Panc1 (cell line): Measurements from ENCODE around the gene SH2D3C. TPM values are rescaled to one million over a fixed set of nuclear protein-coding genes. Genes with fewer than 3 reads are reported as not detected.

Experiments used
- ATAC-seq: fragments of 200-7000 bp; cut with Tn5 transposase; 2 replicates; pipeline ENCODE4 v1.9.1; 2020; ENCODE audit warnings: mild to moderate bottlenecking, moderate library complexity
- BruUV-seq: library from RNA; stranded (reverse); fragments of 400-500 nt; replicated peaks from 2 replicates; lab custom pipeline; 2021; lab: Mats Ljungman, UMichigan
- CTCF ChIA-PET: fragments of 300-600 bp; sonication (Branson Sonifier 250); formaldehyde crosslinking; loops from one replicate; lab custom pipeline; 2022; ENCODE audit warnings: antibody characterized with exemption; lab: Charles Lee
- POLR2A ChIA-PET: fragments of 300-600 bp; sonication (Branson Sonifier 250); formaldehyde crosslinking; loops from one replicate; lab custom pipeline; 2022; ENCODE audit warnings: antibody characterized with exemption; lab: Charles Lee
- DNase-seq: peaks from one replicate; pipeline ENCODE4 v3.0.0-alpha.2; 2010; ENCODE audit warnings: low read depth, low spot score
- H3K27ac ChIP-seq: 2 replicates; pipeline ENCODE4 v1.5.1; 2011; ENCODE audit warnings: mild to moderate bottlenecking, low read length, inconsistent platforms
- H3K27me3 ChIP-seq: fragments of 200-500 bp; sonication (Bioruptor generic); 2 replicates; pipeline ENCODE4 v1.6.0; 2014; ENCODE audit warnings: low read length, inconsistent platforms; ENCODE audit not compliant: control insufficient read depth, insufficient read depth
- H3K36me3 ChIP-seq: fragments of 200-500 bp; sonication (Bioruptor generic); 2 replicates; pipeline ENCODE4 v1.5.1; 2014; ENCODE audit warnings: inconsistent platforms, mild to moderate bottlenecking, low read length, moderate library complexity; ENCODE audit not compliant: control insufficient read depth, insufficient read depth
- H3K4me1 ChIP-seq: 2 replicates; pipeline ENCODE4 v1.5.1; 2011; ENCODE audit warnings: inconsistent platforms, mild to moderate bottlenecking, low read length, moderate library complexity; ENCODE audit not compliant: control insufficient read depth, insufficient read depth
- H3K4me3 ChIP-seq, 2 experiments: 2 replicates each; pipeline ENCODE4 v1.5.1; 2011 to 2012; ENCODE audit warnings: low read depth in 2 of 2, low read length in 2 of 2, mild to moderate bottlenecking in 2 of 2, inconsistent platforms in 1 of 2, moderate library complexity in 1 of 2
- H3K9me3 ChIP-seq: fragments of 200-500 bp; sonication (Bioruptor generic); 2 replicates; pipeline ENCODE4 v1.5.1; 2014; ENCODE audit warnings: low read depth, mild to moderate bottlenecking, inconsistent platforms, low read length, moderate library complexity; ENCODE audit not compliant: control insufficient read depth, insufficient read depth
- CTCF ChIP-seq: fragments of 450-650 bp; IDR thresholded peaks from 2 replicates; pipeline ENCODE4 v1.5.1; 2017; ENCODE audit warnings: mild to moderate bottlenecking
- POLR2AphosphoS5 ChIP-seq: IDR thresholded peaks from 2 replicates; pipeline ENCODE4 v1.6.1; 2012; ENCODE audit warnings: mild to moderate bottlenecking, low read depth, low read length, moderate library complexity
- REST ChIP-seq, 2 experiments: IDR thresholded peaks; 2 replicates each; pipeline ENCODE4 v1.6.1; 2011 to 2012; ENCODE audit warnings: low read depth in 2 of 2, control low read depth in 1 of 2, low read length in 1 of 2, mild to moderate bottlenecking in 1 of 2, moderate library complexity in 1 of 2; ENCODE audit not compliant: insufficient read depth in 1 of 2
- SIN3A ChIP-seq: IDR thresholded peaks from 2 replicates; pipeline ENCODE4 v1.6.1; 2012; ENCODE audit warnings: low read depth, mild to moderate bottlenecking, low read length, moderate library complexity, borderline replicate concordance; ENCODE audit not compliant: insufficient read depth
- TCF7L2 ChIP-seq: IDR thresholded peaks from 2 replicates; pipeline ENCODE4 v1.6.1; 2011; ENCODE audit warnings: mild to moderate bottlenecking, low read depth, low read length, inconsistent platforms
- in situ Hi-C: cut with HindIII; loops from 2 replicates; pipeline ENCODE4 v1.10.0; 2016; ENCODE audit warnings: low sequenced_read_pairs, low pct_unique_long_range_greater_than_20kb
- intact Hi-C: fragments of 100-400 bp; cut with micrococcal nuclease; formaldehyde crosslinking; loops from one replicate; pipeline ENCODE4 v1.10.0; 2022; ENCODE audit not compliant: unreplicated experiment
- total RNA-seq: library from RNA; stranded (reverse); gene quantifications from one replicate; pipeline ENCODE4 v1.2.1, GENCODE V29; 2021; ENCODE audit not compliant: unreplicated experiment

SH2D3C gene
- total RNA-seq, 1 experiment from 2014 or later, result 0.49 TPM

- Histone ChIP-seq H3K4me3 (no peak overlapping the region), H3K27me3 (peaks cover 2% of the 10 kb centered on the region; the same call in 1 of the 2 replicates), H3K9me3 (no peaks in the 10 kb centered on the region), H3K4me1 (no peaks in the 10 kb centered on the region), H3K27ac (no peak overlapping the region), H3K36me3 (no peaks in the 10 kb centered on the region)
- ATAC-seq, result no peak
- DNase-seq, result no peak
- intact Hi-C loops, result no loop called here
- TF ChIP-seq REST (IDR thresholded peaks at IDR 0.05; ENCODE audit: insufficient read depth in 1 of 2, low read depth in 2 of 2, low read length in 1 of 2) (peak; percentile 94 to 96), CTCF (no peak)
- BruUV-seq, result no TSS peak
- in situ Hi-C loops, result no loop called here
- POLR2A ChIA-PET, result no interaction called here
- CTCF ChIA-PET, result no interaction called here
These were observed 27.0 kb downstream of the SH2D3C start for GRCh38 chr9:127751269-127752054.

GRCh38 chr9:127749090-127749787 lies 29.2 kb downstream of the SH2D3C start:
- H3K27me3 ChIP-seq, result no peaks in the 10 kb centered on the region
- intact Hi-C loops, result no loop called here
- H3K9me3 ChIP-seq, result no peaks in the 10 kb centered on the region
- H3K27ac ChIP-seq, result no peak overlapping the region
- no peak overlapping the region for H3K4me3 ChIP-seq
- CTCF ChIA-PET, result no interaction called here
- TF ChIP-seq SIN3A (no peak), REST (IDR thresholded peaks at IDR 0.05; ENCODE audit: insufficient read depth in 1 of 2, low read depth in 2 of 2, low read length in 1 of 2) (no peak), CTCF (no peak), POLR2AphosphoS5 (no peak), TCF7L2 (no peak)
- no TSS peak for BruUV-seq
- DNase-seq (no peak), ATAC-seq (no peak)
- POLR2A ChIA-PET, result no interaction called here
- H3K4me1 ChIP-seq, result no peaks in the 10 kb centered on the region
- in situ Hi-C loops, result no loop called here
- no peaks in the 10 kb centered on the region for H3K36me3 ChIP-seq
